ENCODE results near the gene MATCAP1. TPM values are rescaled to one million over a fixed set of nuclear protein-coding genes. Genes with fewer than 3 reads are reported as not detected.

Gene MATCAP1
- total and polyA plus RNA-seq, 2 of the 4 experiments (the other 2 are of a cell fraction): 8.2 to 43.9 TPM

GRCh38 chr16:67137605-67138004 lies 46.2 kb downstream of the MATCAP1 start:
- CTCF ChIA-PET: interaction anchor here (1.5 to 1.6 kb wide), 2 partner anchors 17 to 119 kb away, joined by 3 to 8 read pairs; no protein-coding TSS in a partner anchor
- no peak overlapping the region for H4K8ac ChIP-seq (ENCODE audit: low read depth in 2 of 2, low read length in 2 of 2)
- H3K9me3 ChIP-seq (ENCODE audit: control insufficient read depth, insufficient read depth, low read length): no peaks in the 10 kb centered on the region
- H2BK15ac ChIP-seq (ENCODE audit: low read depth, low read length): no peak overlapping the region
- intact Hi-C loops (cut with micrococcal nuclease): no loop called here
- H2BK5ac ChIP-seq (ENCODE audit: low read depth, low read length, poor library complexity, severe bottlenecking): no peak overlapping the region
- no peaks in the 10 kb centered on the region for H3K4me1 ChIP-seq (ENCODE audit: control insufficient read depth, insufficient read depth, low read length)
- no peak overlapping the region for H3K27ac ChIP-seq (ENCODE audit: insufficient read depth, low read length)
- no TSS peak for BruUV-seq (replicated peaks)
- H2AK9ac ChIP-seq (replicated peaks; ENCODE audit: low read depth, low read length, poor library complexity): no peak overlapping the region
- no peak overlapping the region for H3K56ac ChIP-seq (ENCODE audit: extremely low read depth, insufficient read depth, low read length)
- peaks cover 3% of the 10 kb centered on the region for H3K9me1 ChIP-seq (ENCODE audit: insufficient read depth, low read length)
- H4K5ac ChIP-seq (ENCODE audit: low read depth, low read length): no peak overlapping the region
- H3K27me3 ChIP-seq (ENCODE audit: control insufficient read depth, insufficient read depth, low read length): no peaks in the 10 kb centered on the region
- H2AFZ ChIP-seq (replicated peaks; ENCODE audit: low read length, poor library complexity): no peak overlapping the region
- DNase-seq (peak; percentile 31), ATAC-seq (ENCODE audit: low read depth) (no peak)
- in situ Hi-C loops (cut with MboI; ENCODE audit: low sequenced_read_pairs): no loop called here
- H4K91ac ChIP-seq (ENCODE audit: insufficient read depth, low read depth, low read length): no peak overlapping the region
- H3K4me2 ChIP-seq (ENCODE audit: low read depth, low read length): no peak overlapping the region
- H3K79me1 ChIP-seq (ENCODE audit: low read depth in 1 of 2, low read length in 2 of 2): peaks cover 0 to 5% of the 10 kb centered on the region in 2 experiments; a peak in 1 of 4 replicates
- POLR2A ChIA-PET (ENCODE audit: unreplicated experiment): no interaction called here
- H2AK5ac ChIP-seq (ENCODE audit: low read depth, low read length): no peak overlapping the region
- no peak overlapping the region for H2BK120ac ChIP-seq (ENCODE audit: low read depth, low read length)
- peaks cover 53% of the 10 kb centered on the region for H3K36me3 ChIP-seq (ENCODE audit: control insufficient read depth, insufficient read depth, low read length)
- H3K18ac ChIP-seq (ENCODE audit: low read depth, low read length): no peak overlapping the region
- H3K4me3 ChIP-seq (ENCODE audit: insufficient read depth, low read depth, low read length): no peak overlapping the region
- H3K4ac ChIP-seq (ENCODE audit: low read depth, low read length): no peak overlapping the region
- H3K14ac ChIP-seq (replicated peaks; ENCODE audit: low read depth, low read length): no peak overlapping the region
- no peak overlapping the region for H3K9ac ChIP-seq (ENCODE audit: low read depth, low read length)
- dilution Hi-C loops (cut with HindIII; ENCODE audit: low sequenced_read_pairs, unreplicated experiment): no loop called here
- no CpG with 5 or more reads among the region's 3 CpGs for WGBS, 2 experiments (ENCODE audit: extremely low coverage in 2 of 2, insufficient read length in 1 of 2)
- TF ChIP-seq FOS (IDR thresholded peaks at IDR 0.05; ENCODE audit: low read depth, low read length) (no peak), ELK1 (IDR thresholded peaks at IDR 0.05; ENCODE audit: borderline replicate concordance, low read depth, low read length) (no peak), MXI1 (IDR thresholded peaks at IDR 0.05; ENCODE audit: borderline replicate concordance, low read depth, low read length) (no peak), USF2 (IDR thresholded peaks at IDR 0.05; ENCODE audit: low read depth, low read length) (no peak), MAFK (IDR thresholded peaks at IDR 0.05; ENCODE audit: low read depth, low read length) (no peak), CTCF (conservative IDR thresholded peaks at IDR 0.05; ENCODE audit: low read depth, low read length) (no peak), CEBPB (IDR thresholded peaks at IDR 0.05; ENCODE audit: low read depth, low read length) (no peak), SMC3 (IDR thresholded peaks at IDR 0.05; ENCODE audit: low read depth, low read length) (no peak)
- no peaks in the 10 kb centered on the region for H4K20me1 ChIP-seq (ENCODE audit: insufficient read depth, low read length)
- no peak overlapping the region for H3K23ac ChIP-seq (ENCODE audit: low read depth, low read length)
- H2BK20ac ChIP-seq (ENCODE audit: low read depth, low read length): no peak overlapping the region

All from IMR-90 (cell line).